ENCODE measurements around the gene NUP50.

The NUP50 gene

DNA sequence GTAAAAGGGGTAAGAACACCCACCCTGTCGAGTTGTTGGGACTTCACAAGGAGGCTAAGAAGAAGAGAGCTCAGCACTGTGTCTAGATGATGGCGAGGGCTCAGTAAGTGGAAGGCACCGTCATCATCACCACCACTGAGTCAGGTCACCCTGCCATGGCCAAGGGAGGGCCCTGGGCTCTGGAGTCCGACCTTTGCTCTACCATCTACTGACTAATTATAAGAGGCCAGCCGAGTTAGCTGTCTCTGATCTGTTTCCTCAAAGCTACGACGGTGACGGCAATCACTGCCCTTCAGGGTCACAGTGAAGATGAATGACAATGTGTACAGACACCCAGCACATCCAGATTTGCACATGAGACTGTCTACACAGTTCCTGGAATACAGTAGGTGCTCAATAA is 47.7 kb downstream of the NUP50 start:
- DNase-seq, result no peak

GRCh38 chr22:45211848-45212247 is 48.1 kb downstream of the NUP50 start:
- no peak for DNase-seq

DNA sequence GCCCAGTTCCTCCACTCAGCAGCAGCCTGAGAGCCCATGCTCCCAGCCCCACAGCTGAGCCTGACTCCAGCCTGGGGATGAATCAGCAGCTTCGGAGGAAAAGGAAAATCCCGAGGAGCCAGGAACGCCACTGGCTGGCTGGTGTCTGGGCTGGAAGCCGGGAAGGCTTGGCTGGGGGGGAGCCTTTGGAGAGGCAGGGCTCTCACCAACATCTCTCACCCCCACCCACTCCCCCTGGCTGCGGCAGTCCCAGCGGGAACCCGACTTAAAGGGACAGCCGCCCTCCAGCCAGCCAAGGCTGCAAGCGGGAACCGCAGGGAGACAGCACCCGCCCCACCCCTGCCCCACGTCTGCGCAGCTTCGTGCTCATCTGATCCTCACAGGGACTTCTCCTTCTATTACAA is 48.6 kb downstream of the NUP50 start:
- no peak for DNase-seq

DNA sequence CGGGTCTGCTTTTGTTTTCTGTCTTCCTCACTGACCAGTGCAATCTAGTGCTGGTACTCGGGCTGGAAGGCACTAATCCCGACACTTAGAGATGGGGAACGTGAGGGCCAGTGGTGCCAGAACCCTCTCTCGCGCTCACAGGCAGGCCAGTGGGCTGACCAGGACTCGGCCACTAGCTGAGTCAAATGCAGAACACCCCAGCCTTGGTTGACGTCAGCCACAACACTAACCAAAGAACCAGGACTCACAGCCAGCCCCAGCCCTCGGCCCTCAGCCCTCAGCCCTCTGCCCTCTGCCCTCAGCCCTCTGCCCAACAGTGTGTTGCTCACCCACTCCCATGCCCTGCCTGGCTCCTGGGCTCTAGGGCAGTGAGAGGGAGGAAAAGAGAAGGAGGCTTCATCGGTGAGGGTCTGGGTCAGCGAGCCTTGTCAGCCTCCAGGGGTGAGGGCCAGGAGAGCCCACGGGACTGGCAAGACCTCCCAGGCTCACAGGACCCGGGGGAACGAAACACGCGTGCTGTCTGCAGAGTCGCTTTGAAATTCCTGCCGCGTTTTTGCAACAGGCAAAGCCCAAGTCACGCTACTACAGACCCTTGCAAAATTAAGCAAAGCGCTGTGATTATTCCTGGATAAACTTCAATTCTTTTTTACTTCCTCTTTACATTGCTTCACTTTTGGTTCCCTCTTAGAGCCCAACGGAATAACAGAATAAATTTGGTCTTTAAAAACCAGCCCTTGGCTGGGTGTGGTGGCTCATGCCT is 49.4 kb downstream of the NUP50 start:
- DNase-seq, result no peak

DNA sequence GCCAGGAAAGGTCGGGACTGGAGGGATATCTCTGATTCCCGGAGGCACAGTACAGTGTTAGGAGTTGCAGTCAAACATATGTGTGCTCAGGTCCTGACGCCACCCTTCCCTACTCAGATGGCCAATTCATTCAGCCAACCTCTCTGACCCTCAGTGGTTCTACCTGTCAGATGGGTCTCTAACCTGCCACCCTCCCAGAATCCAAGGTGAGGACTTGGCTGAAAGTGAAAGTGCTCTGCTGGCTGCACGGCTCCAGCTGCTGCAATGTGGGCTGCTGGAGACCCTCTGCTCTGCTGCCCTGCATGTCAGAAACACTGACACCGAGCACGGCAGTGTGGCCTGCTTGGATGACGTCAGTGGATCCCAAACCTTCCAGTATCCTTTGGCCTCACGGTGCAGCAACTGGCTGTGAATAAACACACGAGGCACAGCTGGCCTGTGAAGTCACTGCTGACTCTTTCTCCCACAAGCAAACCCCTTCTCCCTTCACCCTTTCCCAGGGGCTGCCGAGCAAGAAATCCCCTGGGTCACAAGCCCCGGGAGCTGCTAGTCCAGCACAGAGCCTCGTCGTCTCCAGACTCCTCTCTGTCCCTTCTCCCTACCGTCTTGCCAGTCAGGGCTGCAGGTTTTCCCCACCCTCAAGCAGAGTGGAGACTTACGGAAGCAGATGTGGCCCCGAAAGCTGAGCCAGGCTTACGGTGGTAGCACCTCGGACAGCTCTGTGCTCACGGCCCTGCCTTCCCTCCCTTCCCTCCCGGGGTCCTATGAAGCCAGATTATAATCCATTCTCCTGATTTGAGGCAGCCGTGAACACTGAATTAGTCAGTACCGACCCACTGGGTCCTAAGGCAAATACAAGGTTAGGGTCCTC is 52.6 kb downstream of the NUP50 start:
- no peak for DNase-seq

- DNase-seq, result no peak
Measured at GRCh38 chr22:45217345-45217744, 53.6 kb downstream of the NUP50 start.

DNA sequence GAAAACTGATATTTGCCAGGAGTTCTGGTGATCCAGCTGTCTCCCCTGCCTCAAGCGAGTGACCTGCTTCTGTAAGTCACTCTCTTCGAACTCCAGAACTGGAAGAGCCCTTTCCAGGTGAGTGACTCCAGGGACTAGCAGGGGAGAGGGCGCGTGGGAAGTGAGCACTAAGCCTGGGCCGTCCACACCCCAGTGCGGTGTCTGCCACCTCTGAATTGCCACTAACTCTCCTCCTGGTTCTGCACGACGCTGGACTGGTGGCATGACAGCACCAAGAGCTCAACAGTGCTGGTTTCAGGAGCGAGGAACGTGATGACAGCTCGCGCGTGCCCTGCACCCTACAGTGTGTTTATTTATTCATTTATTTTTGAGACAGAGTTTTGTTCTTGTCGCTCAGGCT is 54.1 kb downstream of the NUP50 start:
- DNase-seq, result no peak

- DNase-seq, result peak; percentile 54
Measured at GRCh38 chr22:45218976-45219375, 55.3 kb downstream of the NUP50 start.

DNA sequence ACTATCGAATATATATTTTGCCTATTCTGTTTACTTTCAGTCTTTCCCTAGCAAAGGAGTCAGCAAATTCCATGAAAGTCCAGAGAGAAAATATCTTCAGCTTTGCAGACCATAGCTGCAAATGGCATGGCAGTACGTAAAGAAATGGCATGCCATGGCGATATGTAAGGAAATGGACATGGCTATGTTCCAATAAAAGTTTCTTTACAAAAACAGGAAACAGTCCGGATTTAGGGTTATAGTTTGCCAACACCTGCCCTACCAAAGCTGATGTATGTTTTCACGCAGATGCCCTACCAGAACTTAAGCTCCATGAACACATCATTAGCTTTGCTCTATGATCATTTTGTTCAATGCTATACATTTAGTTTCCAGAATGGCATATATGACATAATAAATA is 57.5 kb downstream of the NUP50 start:
- no peak for DNase-seq

- DNase-seq, result no peak
Measured at GRCh38 chr22:45223304-45224117, 59.8 kb downstream of the NUP50 start.

GRCh38 chr22:45224331-45224730 is 60.6 kb downstream of the NUP50 start:
- no peak for DNase-seq

GRCh38 chr22:45224988-45225731 is 61.4 kb downstream of the NUP50 start:
- DNase-seq, result no peak

DNA sequence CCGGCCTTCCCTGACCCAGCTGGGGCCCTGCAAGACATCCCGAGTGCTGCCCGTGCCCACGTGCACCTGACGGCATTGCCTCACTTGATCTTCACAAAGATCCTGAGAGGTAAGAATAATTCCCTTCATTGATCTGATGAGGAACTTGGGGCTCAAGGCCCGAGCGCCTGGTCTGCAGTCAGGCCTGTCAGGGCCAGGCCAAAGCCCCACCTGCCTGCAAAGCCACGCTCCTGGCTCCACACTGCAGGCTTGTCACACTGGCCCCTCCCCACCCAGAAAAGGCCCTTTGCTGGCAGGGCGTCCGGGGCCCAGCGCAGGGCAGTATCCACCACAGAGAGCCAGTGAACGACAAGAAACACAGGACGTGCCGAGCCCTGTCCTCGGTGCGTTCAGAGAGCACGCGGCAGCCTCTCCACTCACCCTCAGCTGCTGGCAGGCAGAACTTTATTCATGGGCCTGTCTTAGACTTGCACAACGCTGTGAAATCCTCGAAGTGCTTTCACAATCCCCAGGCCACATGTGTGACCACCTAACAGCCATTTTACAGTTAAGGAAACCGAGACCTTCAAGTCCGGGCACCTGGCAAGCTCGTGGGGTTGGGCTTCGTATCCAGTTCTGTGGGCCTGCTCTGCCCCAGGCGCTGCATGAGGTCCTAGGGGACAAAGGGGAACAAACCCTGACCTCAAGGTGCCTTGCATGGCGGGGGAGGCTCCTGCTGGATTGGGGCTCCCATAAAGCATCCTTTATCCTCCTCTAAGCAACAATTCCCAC is 62.2 kb downstream of the NUP50 start:
- no peak for DNase-seq

- DNase-seq, result no peak
Measured at GRCh38 chr22:45226503-45227186, 62.9 kb downstream of the NUP50 start.

GRCh38 chr22:45227645-45228400 is 64.1 kb downstream of the NUP50 start:
- no peak for DNase-seq

DNA sequence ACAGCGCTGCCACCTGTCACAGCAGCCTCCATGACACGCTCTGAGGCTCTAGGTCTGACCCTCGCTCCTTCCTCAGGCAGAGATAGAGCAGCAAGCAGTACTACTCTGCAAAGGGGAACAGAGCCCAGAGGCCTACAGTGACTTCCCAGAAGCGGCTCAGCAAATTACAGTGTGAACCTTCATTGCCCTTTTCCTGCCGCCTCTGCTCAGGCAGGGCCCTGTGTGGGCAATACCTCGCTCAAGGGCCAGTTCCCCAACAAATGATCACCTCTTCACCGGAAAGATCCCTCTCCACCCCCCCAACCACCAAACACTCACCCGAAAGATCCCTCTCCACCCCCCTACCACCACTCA is 64.7 kb downstream of the NUP50 start:
- DNase-seq, result no peak

DNA sequence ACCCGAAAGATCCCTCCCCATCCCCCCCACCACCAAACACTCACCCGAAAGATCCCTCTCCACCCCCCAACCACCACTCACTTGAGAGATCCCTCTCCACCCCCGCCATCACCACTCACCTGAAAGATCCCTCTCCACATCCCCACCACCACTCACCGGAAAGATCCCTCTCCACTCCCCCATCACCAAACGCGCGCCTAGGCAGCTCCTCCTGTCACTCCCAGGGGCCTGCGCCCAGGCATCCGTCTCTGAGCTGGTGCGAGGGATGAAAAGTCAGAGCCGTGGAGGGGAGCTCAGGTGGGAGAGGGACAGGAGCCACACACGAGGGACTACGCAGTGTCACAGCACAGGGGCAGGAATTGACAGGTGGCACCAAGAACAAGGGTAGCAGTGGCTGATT is 65.5 kb downstream of the NUP50 start:
- DNase-seq, result no peak

GRCh38 chr22:45230026-45230721 is 66.4 kb downstream of the NUP50 start:
- DNase-seq, result no peak

GRCh38 chr22:45231293-45231692 is 67.6 kb downstream of the NUP50 start:
- DNase-seq, result no peak

DNA sequence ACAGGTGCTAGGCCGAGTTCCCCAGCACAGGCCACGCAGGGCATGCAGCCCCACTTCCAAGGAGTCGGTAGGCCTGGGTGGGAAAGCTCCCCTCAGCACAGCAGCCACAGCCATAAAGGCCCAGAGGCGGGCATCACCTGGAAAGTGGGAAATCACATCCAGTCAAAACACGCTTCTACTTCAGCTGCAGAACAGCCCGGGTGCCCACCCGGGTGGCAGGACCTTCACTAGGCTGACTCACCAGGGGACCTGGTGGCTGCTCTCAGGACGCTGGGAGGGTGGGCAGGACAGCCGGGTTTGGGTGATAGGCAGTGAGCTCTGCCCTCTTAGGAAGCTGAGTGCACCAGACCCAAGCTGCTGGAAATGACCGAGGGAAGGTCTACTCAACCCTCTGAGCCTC is 69.7 kb downstream of the NUP50 start:
- DNase-seq, result no peak

Measured in activated naive CD4-positive, alpha-beta T cell treated with Interleukin-2 at 50 U/mL for 16 hours (primary cell).